HG03571 (cell line): ENCODE data around the gene DNHD1.

ENCODE experiments used
- ATAC-seq: cut with Tn5 transposase; IDR thresholded peaks from one replicate; pipeline ENCODE4 v1.9.1; 2021; ENCODE audit not compliant: unreplicated experiment

Gene DNHD1

GRCh38 chr11:6530848-6531247 lies 33.8 kb downstream of the DNHD1 start:
- no peak for ATAC-seq

DNA sequence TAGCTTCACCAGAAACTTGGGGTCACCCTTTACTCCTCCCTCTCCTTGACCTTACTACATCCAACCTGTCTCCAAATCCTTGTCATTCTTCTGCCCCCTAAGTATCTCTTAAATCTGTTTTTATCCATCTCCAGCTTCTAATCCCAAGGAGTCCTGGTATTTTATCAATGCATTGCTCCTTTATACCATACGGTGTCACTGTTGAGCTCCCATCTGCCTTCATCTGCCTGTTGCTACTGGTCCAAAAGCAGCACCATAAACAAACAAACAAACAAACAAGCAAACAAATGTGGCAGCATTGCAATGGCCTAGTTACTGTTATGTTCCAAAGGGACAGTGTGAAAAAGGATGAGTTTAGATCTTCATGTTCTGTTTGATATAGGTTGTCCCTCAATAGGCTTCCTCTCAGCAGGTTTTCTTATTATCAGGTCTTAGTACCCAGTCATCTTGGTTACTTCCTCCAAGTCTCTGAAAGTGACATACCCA lies 34.2 kb downstream of the DNHD1 start:
- ATAC-seq: no peak

- ATAC-seq: no peak
Observed at GRCh38 chr11:6538456-6538855, 41.4 kb downstream of the DNHD1 start.

- no peak for ATAC-seq
Observed at GRCh38 chr11:6538945-6539344, 41.9 kb downstream of the DNHD1 start.

DNA sequence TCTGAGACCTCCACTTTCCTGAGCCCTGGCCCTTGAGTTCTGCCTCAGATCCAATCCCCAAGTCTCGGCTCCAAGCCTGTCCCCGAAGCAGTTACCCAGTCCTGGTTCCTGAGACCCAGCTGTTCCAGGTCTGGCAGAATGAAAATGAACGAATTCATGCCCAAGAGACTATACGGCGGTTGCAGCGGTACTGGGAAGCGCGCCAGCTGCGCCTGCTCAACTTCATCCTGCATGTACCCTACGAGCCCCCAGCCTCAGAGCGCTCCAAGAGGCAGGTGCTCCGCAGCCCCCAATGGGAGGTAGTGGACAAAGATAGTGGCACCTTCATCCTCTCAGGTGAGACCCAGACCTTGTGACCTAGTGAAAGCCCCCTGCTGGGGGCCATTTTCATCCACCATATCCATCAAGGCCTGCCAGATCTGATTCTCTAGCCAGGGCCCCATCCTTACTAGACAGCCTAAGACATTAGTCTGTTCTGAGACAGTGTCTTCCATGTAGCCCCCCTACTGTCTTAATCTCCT lies 42.7 kb downstream of the DNHD1 start:
- ATAC-seq: no peak

GRCh38 chr11:6541356-6541755 lies 44.3 kb downstream of the DNHD1 start:
- no peak for ATAC-seq

DNA sequence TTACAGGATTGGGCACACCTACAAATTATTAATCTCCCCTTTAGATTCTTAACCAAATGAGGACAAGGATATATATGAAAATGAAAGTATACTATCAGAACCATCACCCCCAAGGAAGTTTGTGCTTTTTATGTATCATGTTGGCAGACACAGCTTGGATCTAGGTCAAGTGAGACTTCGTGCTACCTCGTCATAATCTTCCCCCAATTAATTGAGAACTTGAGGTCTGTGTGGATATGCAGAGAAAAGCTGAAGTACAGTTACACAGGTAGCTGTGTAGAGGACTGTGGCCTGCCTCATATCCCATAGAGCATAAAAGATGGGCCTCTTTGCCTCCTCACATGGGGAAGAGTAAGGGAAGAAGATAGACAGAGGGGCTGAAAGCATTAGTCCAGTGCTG lies 45.6 kb downstream of the DNHD1 start:
- no peak for ATAC-seq

DNA sequence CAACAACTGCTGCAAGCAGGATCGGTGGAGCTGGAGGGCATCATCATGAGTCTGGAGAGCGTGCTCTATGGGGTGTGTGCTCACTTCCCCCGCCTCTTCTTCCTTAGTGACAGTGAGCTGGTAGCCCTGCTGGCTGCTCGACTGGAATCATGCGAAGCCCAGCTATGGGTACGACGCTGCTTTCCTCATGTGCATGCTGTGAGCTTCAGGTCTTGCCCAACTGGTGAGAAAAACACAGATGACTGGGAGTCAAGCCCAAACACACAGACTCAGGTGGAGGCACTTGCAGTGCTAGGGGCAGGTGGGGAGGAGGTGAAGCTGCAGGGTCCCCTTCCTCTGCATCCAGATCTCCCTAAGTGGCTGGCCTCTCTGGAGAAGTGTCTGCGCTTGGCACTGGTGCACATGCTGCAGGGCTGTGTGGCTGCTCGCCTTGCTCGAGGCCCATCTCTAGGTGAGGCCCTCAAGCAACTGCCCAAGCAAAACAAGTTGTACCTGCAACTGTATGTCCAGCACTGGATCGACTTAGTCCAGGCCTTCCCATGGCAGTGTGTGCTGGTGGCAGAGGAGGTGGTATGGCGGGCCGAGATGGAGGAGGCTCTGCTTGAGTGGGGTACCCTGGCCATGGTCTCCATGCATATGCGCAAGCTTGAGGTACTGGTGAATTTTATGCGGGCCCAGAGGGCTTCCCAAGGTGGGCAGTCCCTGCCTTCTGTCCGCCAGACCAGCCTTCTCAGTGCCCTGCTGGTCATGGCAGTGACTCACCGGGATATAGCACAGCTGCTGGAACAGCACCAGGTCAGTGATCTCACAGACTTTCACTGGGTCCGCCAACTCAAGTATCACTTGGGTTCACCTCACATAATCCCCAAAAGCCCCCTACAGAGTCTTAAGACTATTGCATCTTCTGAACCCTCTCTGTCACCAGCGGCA lies 48.1 kb downstream of the DNHD1 start:
- ATAC-seq: no peak

DNA sequence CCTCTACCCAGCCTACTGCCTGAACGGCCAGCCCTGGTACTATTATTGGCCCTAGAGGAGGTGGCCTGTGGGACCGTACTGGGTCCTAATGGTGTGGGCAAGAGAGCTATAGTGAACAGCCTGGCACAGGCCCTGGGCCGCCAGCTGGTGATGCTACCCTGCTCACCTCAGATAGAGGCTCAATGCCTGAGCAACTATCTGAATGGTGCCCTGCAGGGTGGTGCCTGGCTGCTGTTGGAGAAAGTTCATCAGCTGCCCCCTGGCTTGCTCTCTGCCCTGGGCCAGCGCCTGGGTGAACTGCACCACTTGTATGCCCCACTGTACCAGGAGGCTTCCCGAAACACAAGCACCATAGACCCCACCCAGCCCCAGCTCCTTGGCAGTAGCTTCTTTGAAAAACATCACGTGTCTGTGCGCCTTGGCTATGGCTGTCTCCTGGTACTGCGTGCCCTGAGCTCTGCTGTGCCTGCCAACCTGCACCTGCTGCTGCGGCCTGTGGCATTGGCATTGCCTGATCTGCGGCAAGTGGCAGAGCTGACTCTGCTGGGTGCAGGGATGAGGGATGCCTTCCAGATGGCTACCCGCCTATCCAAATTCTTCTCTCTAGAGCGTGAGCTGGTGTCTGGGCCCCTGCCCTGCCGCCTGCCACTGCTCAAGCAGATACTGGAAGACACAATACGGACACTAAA lies 49.0 kb downstream of the DNHD1 start:
- no peak for ATAC-seq

GRCh38 chr11:6546735-6547134 lies 49.7 kb downstream of the DNHD1 start:
- no peak for ATAC-seq

- no peak for ATAC-seq
Observed at GRCh38 chr11:6547177-6547576, 50.1 kb downstream of the DNHD1 start.

DNA sequence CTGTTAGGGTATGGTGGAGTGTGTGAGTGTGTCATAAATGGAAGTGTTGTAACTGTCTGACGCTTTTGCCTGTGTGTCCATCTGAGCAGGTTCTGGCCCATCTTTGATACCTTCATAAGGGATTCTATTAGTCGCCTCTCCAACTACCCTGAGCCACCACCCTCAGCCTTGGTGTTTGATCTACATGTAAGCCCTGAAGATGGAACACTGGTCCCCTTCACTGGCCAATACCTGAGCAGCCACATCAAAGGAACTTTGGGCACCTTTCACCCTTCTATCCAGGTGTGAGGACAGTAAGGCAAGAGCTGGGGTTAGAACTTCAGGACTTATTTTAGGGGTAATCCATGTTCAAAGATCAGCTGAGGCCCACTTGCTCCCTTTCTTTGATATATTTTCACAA lies 51.0 kb downstream of the DNHD1 start:
- no peak for ATAC-seq

DNA sequence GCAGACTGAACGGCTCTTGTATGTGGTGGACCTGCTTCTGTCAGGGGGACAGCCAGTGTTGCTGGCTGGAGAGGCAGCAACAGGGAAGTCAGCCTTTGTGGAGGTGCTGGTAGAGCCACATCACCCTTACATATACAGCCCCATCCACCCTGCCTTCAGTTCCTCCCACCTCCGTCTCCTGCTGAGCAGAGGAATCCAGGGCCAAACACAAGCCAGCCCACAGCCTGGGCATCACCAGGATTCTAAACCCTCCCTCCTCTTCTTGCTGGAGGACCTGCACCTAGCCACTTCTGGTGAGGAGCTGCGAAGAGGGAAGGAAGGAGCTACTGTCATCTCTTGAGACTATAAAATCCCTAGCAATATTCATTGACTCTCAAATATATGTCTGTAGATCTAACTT lies 51.6 kb downstream of the DNHD1 start:
- ATAC-seq: no peak

GRCh38 chr11:6553634-6554033 lies 56.6 kb downstream of the DNHD1 start:
- ATAC-seq: no peak

- ATAC-seq: no peak
Observed at GRCh38 chr11:6554828-6555706, 58.0 kb downstream of the DNHD1 start.

- ATAC-seq: no peak
Observed at GRCh38 chr11:6556139-6556949, 59.3 kb downstream of the DNHD1 start.

DNA sequence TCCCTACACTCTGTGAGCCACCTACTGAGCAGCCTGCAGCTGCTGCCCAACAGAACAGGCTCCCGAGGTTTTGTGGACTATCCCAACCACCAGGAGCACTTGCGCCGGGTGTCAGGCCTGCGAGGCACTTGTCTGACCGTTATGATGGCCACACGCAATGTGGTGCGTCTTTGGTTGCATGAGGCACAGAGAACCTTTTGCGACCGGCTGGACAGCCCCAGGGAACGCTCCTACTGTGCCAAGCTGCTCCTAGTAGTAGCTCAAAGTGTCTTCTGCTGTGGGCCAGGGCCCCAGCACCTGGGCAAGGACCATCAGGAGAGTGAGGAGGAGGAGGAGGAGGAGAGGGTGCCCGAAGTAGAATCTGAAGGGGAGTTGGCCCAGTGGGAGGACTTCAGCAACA lies 60.0 kb downstream of the DNHD1 start:
- no peak for ATAC-seq

- no peak for ATAC-seq
Observed at GRCh38 chr11:6557761-6558674, 60.9 kb downstream of the DNHD1 start.

DNA sequence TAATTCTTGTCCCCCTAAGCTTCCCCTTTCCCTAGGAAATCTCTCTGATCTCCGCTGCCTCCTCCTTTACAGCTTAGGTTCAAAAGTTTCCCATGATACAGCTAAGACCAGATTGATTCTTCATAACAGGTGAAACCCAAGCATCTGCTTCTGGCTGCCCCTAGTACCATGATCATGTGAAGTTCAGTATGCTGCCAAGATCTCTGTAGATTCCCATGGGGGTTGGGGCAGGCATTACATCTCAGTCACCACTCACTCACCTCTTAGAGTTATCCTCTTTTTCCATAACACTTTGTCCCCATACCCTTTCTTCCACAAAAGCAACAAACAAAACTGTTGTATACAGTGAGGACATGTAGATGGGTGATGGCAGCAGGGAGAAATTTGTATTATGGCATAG lies 62.3 kb downstream of the DNHD1 start:
- ATAC-seq: no peak
